Measurements from ENCODE around the gene OR1F1.

Gene OR1F1

GRCh38 chr16:3246002-3246401 is 58.0 kb downstream of the OR1F1 start:
- DNase-seq: no peak

GRCh38 chr16:3246876-3247275 is 58.9 kb downstream of the OR1F1 start:
- DNase-seq: no peak

GRCh38 chr16:3248596-3248995 is 60.6 kb downstream of the OR1F1 start:
- DNase-seq: no peak

GRCh38 chr16:3249020-3249419 is 61.0 kb downstream of the OR1F1 start:
- no peak for DNase-seq

- DNase-seq: no peak
These were observed 61.4 kb downstream of the OR1F1 start for GRCh38 chr16:3249451-3249850.

GRCh38 chr16:3252967-3253366 is 65.0 kb downstream of the OR1F1 start:
- no peak for DNase-seq

- DNase-seq: no peak
These were observed 66.3 kb downstream of the OR1F1 start for GRCh38 chr16:3254309-3254708.
